Hippocampal formation (tissue), 2 donors: ENCODE measurements around the gene CCDC74A.
"Not testable (repeated sequence)": the region's sequence is repeated elsewhere in the genome, so short reads cannot be mapped to it uniquely, and the experiment has no call there.

Experiments used
- DNase-seq, 2 donors: peaks; one replicate each; lab custom pipeline; 2025; lab: John Stamatoyannopoulos, UW

Gene CCDC74A

DNA sequence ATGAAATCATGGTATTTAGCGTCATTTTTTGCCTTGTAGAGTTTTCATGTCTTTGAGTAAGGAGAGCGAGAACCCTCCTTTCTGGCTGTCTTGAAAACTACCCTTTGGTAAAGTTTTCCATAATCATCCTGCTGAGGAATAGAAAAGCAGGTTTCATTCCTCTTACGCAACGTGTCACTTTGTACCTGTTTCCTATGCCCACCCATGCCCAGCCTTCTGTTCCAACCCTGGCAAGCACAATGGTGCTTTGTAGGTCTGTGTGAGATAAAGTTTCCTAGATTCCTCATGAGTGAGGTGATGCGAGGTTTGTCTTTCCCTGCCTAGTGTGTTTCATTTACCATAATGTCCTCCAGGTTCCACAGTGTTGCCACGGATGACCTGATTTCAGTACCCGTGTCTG is 29.3 kb downstream of the CCDC74A start:
- no peak for DNase-seq

DNA sequence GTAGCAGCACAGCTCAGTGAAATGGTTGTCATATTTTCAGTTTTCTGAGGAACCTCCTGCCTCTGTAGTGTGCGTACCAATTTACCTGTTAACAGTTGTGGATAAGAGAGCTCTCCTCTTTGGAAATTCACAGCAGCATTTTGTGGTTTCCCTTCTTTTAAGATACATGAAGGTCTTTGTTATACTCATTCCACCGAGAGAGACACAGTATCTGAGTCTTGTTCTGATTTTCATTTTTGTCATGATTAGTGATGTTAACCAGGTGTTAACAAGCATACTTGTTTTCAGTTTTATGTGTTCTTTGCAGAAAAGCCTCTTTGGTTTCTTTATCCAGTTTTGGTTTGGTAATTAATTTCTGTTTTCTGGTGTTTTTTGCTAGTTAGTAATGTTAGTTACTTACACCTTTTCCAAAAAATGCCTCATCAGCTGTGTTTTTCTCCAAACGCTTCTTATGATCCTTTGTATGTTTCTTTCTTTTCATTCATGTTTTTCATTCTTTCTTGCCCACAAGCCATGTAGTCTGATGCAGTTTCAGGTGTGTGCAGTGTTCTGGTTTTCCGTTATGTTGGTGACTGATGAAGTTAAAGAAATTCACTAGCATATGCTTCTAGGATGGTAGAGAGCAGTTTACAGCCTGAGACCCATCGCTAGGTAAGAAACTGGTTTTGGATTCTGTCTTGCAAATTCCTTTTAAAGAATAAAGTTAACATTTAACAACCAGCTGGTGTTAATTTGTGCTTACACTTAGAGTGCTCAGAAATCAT is 30.1 kb downstream of the CCDC74A start:
- no peak for DNase-seq

DNA sequence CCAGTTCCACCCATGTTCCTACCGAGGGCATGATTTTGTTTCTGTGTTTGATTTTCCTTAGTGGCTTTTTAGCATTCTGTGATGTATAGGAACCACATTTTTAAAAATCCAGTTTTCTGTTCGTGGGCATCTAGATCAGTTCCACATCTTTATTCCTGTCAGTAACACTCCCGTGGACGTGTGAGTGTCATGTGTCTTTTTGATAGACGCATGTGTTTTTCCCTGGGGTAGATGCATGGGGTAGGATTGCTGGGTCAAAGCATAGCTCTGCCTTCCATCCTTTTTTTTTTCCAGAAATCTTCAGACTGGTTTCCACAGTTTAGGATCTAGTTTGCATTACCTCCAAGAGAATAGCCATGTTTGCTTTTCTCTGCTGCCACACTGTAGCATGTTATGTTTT is 38.7 kb downstream of the CCDC74A start:
- no peak for DNase-seq

DNA sequence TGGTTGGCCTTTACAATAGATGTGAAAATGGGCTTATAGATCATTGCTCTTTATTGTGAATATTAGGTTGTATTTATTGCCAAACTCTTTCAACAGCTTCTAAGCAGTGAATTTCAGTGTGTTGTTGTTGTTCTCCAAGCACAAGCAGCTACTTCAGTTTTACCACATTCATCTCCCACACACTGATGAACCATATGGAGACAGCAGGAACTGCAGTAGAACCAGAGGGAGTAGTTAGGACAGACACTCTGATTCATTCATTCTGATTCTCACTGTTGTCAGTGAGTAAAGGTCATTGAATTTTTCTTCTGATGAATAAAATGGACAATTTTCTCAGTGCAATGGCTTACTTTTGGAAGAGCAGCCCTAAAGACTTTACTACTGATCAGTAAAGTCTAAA is 40.2 kb downstream of the CCDC74A start:
- no peak for DNase-seq

DNA sequence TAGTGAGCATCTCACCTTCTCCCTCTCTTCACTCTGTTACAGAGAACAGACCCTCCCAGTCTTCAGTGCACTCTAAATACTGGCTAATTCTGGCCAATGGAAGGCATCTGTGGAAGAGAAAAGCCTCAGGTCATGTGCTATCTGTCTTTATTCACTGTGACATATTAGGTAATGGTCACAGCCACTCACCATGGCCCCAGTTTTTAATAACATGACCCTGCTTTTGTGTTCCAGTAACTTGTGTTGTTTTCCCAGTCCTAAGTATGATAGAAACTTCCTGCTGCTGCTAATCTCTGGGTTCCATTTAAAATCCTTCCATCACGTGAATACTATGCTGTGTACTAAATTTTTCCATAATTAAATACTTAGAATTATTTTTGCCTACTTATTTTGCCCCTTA is 40.7 kb downstream of the CCDC74A start:
- not testable (repeated sequence) for DNase-seq

DNA sequence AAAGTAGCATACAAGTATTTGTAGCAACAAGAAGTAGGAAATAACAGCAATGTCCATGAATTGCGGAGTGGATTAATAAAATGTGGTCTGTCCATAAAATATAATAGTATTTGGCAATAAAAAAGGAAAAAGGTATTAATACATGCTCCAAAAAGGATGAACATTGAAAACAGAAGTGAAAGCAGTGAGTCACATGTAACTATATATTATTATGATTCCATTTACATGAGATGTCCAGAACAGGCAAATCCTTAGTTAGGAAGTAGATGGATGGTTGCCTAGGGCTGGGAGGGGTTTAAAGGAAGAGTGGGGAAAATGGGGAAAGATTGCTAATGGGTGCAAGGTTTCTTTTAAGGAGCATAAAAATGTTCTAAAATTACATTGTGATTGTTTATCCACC is 44.5 kb downstream of the CCDC74A start:
- DNase-seq, result no peak

DNA sequence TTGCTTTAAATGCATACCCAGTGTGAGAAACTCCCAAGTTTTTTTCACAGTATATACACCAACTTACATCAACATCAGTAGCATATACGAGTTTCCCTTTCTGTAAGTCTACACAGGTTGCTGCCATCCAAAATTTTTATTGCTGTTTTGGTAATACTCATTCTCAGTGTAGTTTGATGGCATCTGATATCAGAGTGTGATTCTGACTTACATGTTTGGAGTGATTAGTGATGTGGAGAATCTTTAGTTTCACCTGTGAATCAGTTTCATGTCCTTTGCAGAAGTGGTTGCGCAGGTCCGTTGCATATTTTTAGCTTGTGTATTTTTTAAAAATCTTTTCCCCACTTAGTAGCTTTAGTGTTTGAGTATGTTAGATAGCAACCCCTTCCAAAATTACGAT is 50.1 kb downstream of the CCDC74A start:
- no peak for DNase-seq

DNA sequence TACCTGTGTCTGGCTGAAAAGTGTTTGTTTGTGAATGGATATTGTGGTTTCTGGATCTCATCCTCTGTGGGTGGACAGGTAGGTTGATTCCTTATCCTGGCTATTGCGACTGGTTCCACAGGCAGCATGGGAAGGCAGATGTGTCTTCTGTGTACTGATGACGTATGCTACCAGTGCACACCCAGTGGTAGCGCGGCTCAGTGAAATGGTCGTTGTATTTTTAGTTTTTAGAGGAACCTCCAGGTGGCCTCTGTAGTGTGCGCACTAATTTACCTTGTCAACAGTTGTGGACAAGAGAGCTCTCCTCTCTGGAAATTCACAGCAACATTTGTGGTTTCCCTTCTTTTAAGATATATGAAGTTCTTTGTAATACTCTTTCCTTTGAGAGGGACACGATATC is 52.5 kb downstream of the CCDC74A start:
- DNase-seq, result no peak
